GF-D8 (cell line): Measurements from ENCODE around the gene C18orf32.
"Not testable (repeated sequence)": the region's sequence is repeated elsewhere in the genome, so short reads cannot be mapped to it uniquely, and the experiment has no call there.

ENCODE experiments used
- DNase-seq: peaks from one replicate; lab custom pipeline; 2025; lab: John Stamatoyannopoulos, UW

C18orf32 gene

GRCh38 chr18:49500201-49500921 lies 13.3 kb upstream of the C18orf32 start:
- DNase-seq = no peak

GRCh38 chr18:49499046-49499637 lies 12.1 kb upstream of the C18orf32 start:
- no peak for DNase-seq

GRCh38 chr18:49495480-49495879 lies 8.4 kb upstream of the C18orf32 start:
- no peak for DNase-seq

GRCh38 chr18:49495076-49495475 lies 8.0 kb upstream of the C18orf32 start:
- no peak for DNase-seq

GRCh38 chr18:49494660-49495059 lies 7.6 kb upstream of the C18orf32 start:
- no peak for DNase-seq

GRCh38 chr18:49492694-49493033 lies 5.6 kb upstream of the C18orf32 start:
- DNase-seq = no peak

- peak; percentile 98 for DNase-seq
Observed at GRCh38 chr18:49491857-49492693, 5.0 kb upstream of the C18orf32 start, which contains the start of gene RPL17. RPL17 (minus strand) TSS chr18:49492465.

- no peak for DNase-seq
Observed at GRCh38 chr18:49491534-49491856, 4.5 kb upstream of the C18orf32 start.

GRCh38 chr18:49490246-49490762 lies 3.3 kb upstream of the C18orf32 start:
- no peak for DNase-seq

GRCh38 chr18:49487711-49488310 lies 777 bp upstream of the C18orf32 start:
- DNase-seq = no peak

- peak; percentile 52 for DNase-seq
Observed at GRCh38 chr18:49486606-49486952, 455 bp downstream of the C18orf32 start.

- peak; percentile 20 for DNase-seq
Observed at GRCh38 chr18:49486134-49486533, 900 bp downstream of the C18orf32 start.

GRCh38 chr18:49483198-49483597 lies 3.8 kb downstream of the C18orf32 start:
- DNase-seq = no peak

- DNase-seq = no peak
Observed at GRCh38 chr18:49481907-49482306, 5.1 kb downstream of the C18orf32 start.

- no peak for DNase-seq
Observed at GRCh38 chr18:49481317-49481716, 5.7 kb downstream of the C18orf32 start.

- no peak for DNase-seq
Observed at GRCh38 chr18:49479381-49480137, 7.5 kb downstream of the C18orf32 start.

GRCh38 chr18:49476664-49477411 lies 10.2 kb downstream of the C18orf32 start:
- DNase-seq = peak; percentile 91

GRCh38 chr18:49474935-49475334 lies 12.1 kb downstream of the C18orf32 start:
- not testable (repeated sequence) for DNase-seq

GRCh38 chr18:49473721-49474120 lies 13.3 kb downstream of the C18orf32 start:
- no peak for DNase-seq

- DNase-seq = no peak
Observed at GRCh38 chr18:49472459-49472858, 14.6 kb downstream of the C18orf32 start.

GRCh38 chr18:49471532-49471931 lies 15.5 kb downstream of the C18orf32 start:
- no peak for DNase-seq
